ENCODE data around the gene RPA3.

- no peak for TF ChIP-seq POLR2A (IDR thresholded peaks at IDR 0.05)
- no peak for TF ChIP-seq CTCF (IDR thresholded peaks at IDR 0.05)
Measured at GRCh38 chr7:7665031-7665430, 53.4 kb downstream of the RPA3 start.

All from stomach (tissue), 4 donors.